HCT116 (cell line): ENCODE data around the gene NR6A1. TPM values are rescaled to one million over a fixed set of nuclear protein-coding genes. Genes with fewer than 3 reads are reported as not detected.

ENCODE experiments used
- ATAC-seq: fragments of 200-7000 bp; cut with Tn5 transposase; 2 replicates; pipeline ENCODE4 v1.9.1; 2020; ENCODE audit warnings: mild to moderate bottlenecking, moderate library complexity
- BruUV-seq: library from RNA; stranded (reverse); fragments of 400-500 nt; replicated peaks from 2 replicates; lab custom pipeline; 2021; lab: Mats Ljungman, UMichigan
- CTCF ChIA-PET: fragments of 300-600 bp; sonication (Branson Sonifier 250); formaldehyde crosslinking; loops from one replicate; lab custom pipeline; 2021; ENCODE audit warnings: antibody characterized with exemption; lab: Charles Lee
- POLR2A ChIA-PET: fragments of 300-600, 350-600 bp; sonication (Branson Sonifier 250); formaldehyde crosslinking; loops from one replicate; lab custom pipeline; 2021; ENCODE audit warnings: antibody characterized with exemption; lab: Charles Lee
- RAD21 ChIA-PET, 2 experiments: fragments of 300-600 bp; sonication (Branson Sonifier 250); formaldehyde crosslinking; loops; one replicate each; lab custom pipeline; 2023; ENCODE audit warnings: low total read pairs in 2 of 2; ENCODE audit not compliant: uncharacterized antibody in 2 of 2, unreplicated experiment in 2 of 2, low non-redundant PET in 1 of 2; lab: Charles Lee
- DNase-seq: peaks from one replicate; pipeline ENCODE4 v3.0.0-alpha.2; 2010; ENCODE audit warnings: low read depth, low spot score
- H2AFZ ChIP-seq: fragments of 200-600 bp; shearing (Covaris generic), sonication (generic); 2 replicates; pipeline ENCODE4 v1.6.1; 2017; ENCODE audit warnings: low read depth, mixed run types, mixed read lengths, antibody characterized with exemption, low read length; ENCODE audit not compliant: poor library complexity, severe bottlenecking
- H3K27ac ChIP-seq: 2 replicates; pipeline ENCODE4 v1.5.1; 2012; ENCODE audit warnings: low read depth, low read length
- H3K27me3 ChIP-seq: fragments of 200-600 bp; sonication (generic); 2 replicates; pipeline ENCODE4 v1.6.1; 2016; ENCODE audit warnings: mixed run types, low read length, mixed read lengths; ENCODE audit not compliant: insufficient read depth
- H3K36me3 ChIP-seq, 2 experiments: fragments of 200-500 bp in 1 of 2; fragments of 200-600 bp in 1 of 2; sonication (Bioruptor generic) in 1 of 2; sonication (generic) in 1 of 2; 2 replicates each; pipeline versions ENCODE4 v1.5.1 to v1.6.1; 2014 to 2016; ENCODE audit warnings: low read length in 2 of 2, inconsistent platforms in 1 of 2, mixed read lengths in 1 of 2, mixed run types in 1 of 2; ENCODE audit not compliant: insufficient read depth in 2 of 2, control insufficient read depth in 1 of 2
- H3K4me1 ChIP-seq, 2 experiments: fragments of 200-600 bp in 1 of 2; sonication (generic) in 1 of 2; 2 replicates each; pipeline versions ENCODE4 v1.5.1 to v1.6.1; 2012 to 2017; ENCODE audit warnings: low read length in 2 of 2, inconsistent platforms in 1 of 2, mild to moderate bottlenecking in 1 of 2, mixed read lengths in 1 of 2, mixed run types in 1 of 2, moderate library complexity in 1 of 2; ENCODE audit not compliant: insufficient read depth in 2 of 2, control insufficient read depth in 1 of 2
- H3K4me2 ChIP-seq: fragments of 200-600 bp; sonication (generic); 2 replicates; pipeline ENCODE4 v1.6.1; 2017; ENCODE audit warnings: mixed run types, low read length, mixed read lengths
- H3K4me3 ChIP-seq, 2 experiments: fragments of 200-600 bp in 1 of 2; sonication (generic) in 1 of 2; replicated peaks in 1 of 2; 2 replicates each; pipeline ENCODE4 v1.5.1; 2011 to 2016; ENCODE audit warnings: low read length in 2 of 2, control low read depth in 1 of 2, low read depth in 1 of 2, mild to moderate bottlenecking in 1 of 2, mixed read lengths in 1 of 2, mixed run types in 1 of 2
- H3K79me2 ChIP-seq: fragments of 200-600 bp; sonication (generic); 2 replicates; pipeline ENCODE4 v1.6.1; 2017; ENCODE audit warnings: mild to moderate bottlenecking, mixed run types, low read length, moderate library complexity, mixed read lengths; ENCODE audit not compliant: insufficient read depth
- H3K9ac ChIP-seq: fragments of 200-600 bp; sonication (generic); 2 replicates; pipeline ENCODE4 v1.6.1; 2016; ENCODE audit warnings: low read length, mixed read lengths
- H3K9me2 ChIP-seq: fragments of 200-600 bp; sonication (generic), shearing (Covaris generic); 2 replicates; pipeline ENCODE4 v1.6.1; 2017; ENCODE audit warnings: mixed run types, mild to moderate bottlenecking, moderate library complexity; ENCODE audit not compliant: insufficient read depth
- H3K9me3 ChIP-seq, 2 experiments: fragments of 200-500 bp in 1 of 2; fragments of 200-600 bp in 1 of 2; sonication (Bioruptor generic) in 1 of 2; sonication (generic) in 1 of 2; 2 replicates each; pipeline ENCODE4 v1.6.1; 2014 to 2017; ENCODE audit warnings: low read length in 2 of 2, mixed read lengths in 2 of 2, inconsistent platforms in 1 of 2, low read depth in 1 of 2, mild to moderate bottlenecking in 1 of 2, mixed run types in 1 of 2, moderate library complexity in 1 of 2; ENCODE audit not compliant: control insufficient read depth in 1 of 2, insufficient read depth in 1 of 2
- H4K20me1 ChIP-seq: fragments of 200-600 bp; sonication (generic), shearing (Covaris generic); 2 replicates; pipeline ENCODE4 v1.6.1; 2017; ENCODE audit warnings: mixed run types, mild to moderate bottlenecking, moderate library complexity; ENCODE audit not compliant: insufficient read depth
- CTCF ChIP-seq, 3 experiments: fragments of 200-600 bp in 1 of 3; sonication (generic) in 1 of 3; IDR thresholded peaks in 2 of 3; conservative IDR thresholded peaks in 1 of 3; 2 replicates each; pipeline ENCODE4 v1.5.1; 2012 to 2017; ENCODE audit warnings: low read depth in 2 of 3, low read length in 2 of 3, antibody characterized with exemption in 1 of 3, borderline replicate concordance in 1 of 3, control low read depth in 1 of 3, mild to moderate bottlenecking in 1 of 3, mixed read lengths in 1 of 3, mixed run types in 1 of 3, moderate library complexity in 1 of 3; ENCODE audit not compliant: insufficient read depth in 1 of 3
- EGR1 ChIP-seq: IDR thresholded peaks from 2 replicates; pipeline ENCODE4 v1.6.1; 2012; ENCODE audit warnings: low read depth
- EZH2 ChIP-seq: fragments of 200-600 bp; sonication (generic); IDR thresholded peaks from 2 replicates; pipeline ENCODE4 v1.6.1; 2017; ENCODE audit warnings: antibody characterized with exemption, mixed run types
- JUND ChIP-seq: IDR thresholded peaks from 2 replicates; pipeline ENCODE4 v1.6.1; 2012
- RAD21 ChIP-seq: IDR thresholded peaks from 2 replicates; pipeline ENCODE4 v1.6.1; 2012; ENCODE audit warnings: low read depth, mild to moderate bottlenecking
- SIN3A ChIP-seq: IDR thresholded peaks from 2 replicates; pipeline ENCODE4 v1.6.1; 2012; ENCODE audit warnings: low read depth
- SP1 ChIP-seq: IDR thresholded peaks from 2 replicates; pipeline ENCODE4 v1.6.1; 2012; ENCODE audit warnings: low read depth
- SRF ChIP-seq: IDR thresholded peaks from 2 replicates; pipeline ENCODE4 v1.6.1; 2012; ENCODE audit warnings: low read depth
- YY1 ChIP-seq: IDR thresholded peaks from 2 replicates; pipeline ENCODE4 v1.6.1; 2011; ENCODE audit warnings: low read length, low read depth, moderate library complexity, mild to moderate bottlenecking; ENCODE audit not compliant: insufficient replicate concordance; ENCODE audit errors: extremely low read depth
- ZNF274 ChIP-seq: fragments of 200-500 bp; sonication (Bioruptor generic); IDR thresholded peaks from 2 replicates; pipeline ENCODE4 v1.6.1; 2014; ENCODE audit warnings: mild to moderate bottlenecking, low read depth, low read length, inconsistent platforms
- intact Hi-C: fragments of 100-400 bp; cut with micrococcal nuclease; formaldehyde crosslinking; loops from 2 replicates; pipeline ENCODE4 v1.10.0; 2022
- total RNA-seq: library from RNA; stranded (reverse); gene quantifications from one replicate; pipeline ENCODE4 v1.2.1, GENCODE V29; 2021; ENCODE audit not compliant: unreplicated experiment

The NR6A1 gene
- total RNA-seq, 1 experiment from 2014 or later, result 9.9 TPM

GRCh38 chr9:124758691-124759090, 12.4 kb downstream of the NR6A1 start:
- ChIA-PET CTCF (interaction anchor here (1.9 kb wide), 1 partner anchor 141 kb away, joined by 5 read pairs; no protein-coding TSS in a partner anchor), RAD21 (no interaction called here), POLR2A (interaction anchor here (0.7 kb wide), 1 partner anchor 10 kb away, joined by 3 read pairs; no protein-coding TSS in a partner anchor)
- intact Hi-C loops, result no loop called here
- no peaks in the 10 kb centered on the region for H3K36me3 ChIP-seq
- DNase-seq (no peak), ATAC-seq (no peak)
- peaks cover 94% of the 10 kb centered on the region for H3K79me2 ChIP-seq
- TF ChIP-seq ZNF274, result no peak
- TF ChIP-seq SIN3A, result no peak
- no peak for TF ChIP-seq SP1
- TF ChIP-seq YY1, result no peak
- TF ChIP-seq EGR1, result no peak
- no peak for TF ChIP-seq JUND
- no peak for TF ChIP-seq EZH2
- no peak for TF ChIP-seq CTCF (IDR thresholded peaks at IDR 0.05 in 2 of 3, conservative IDR thresholded peaks at IDR 0.05 in 1 of 3; ENCODE audit: borderline replicate concordance in 1 of 3, insufficient read depth in 1 of 3, low read depth in 2 of 3, low read length in 2 of 3)
- TF ChIP-seq SRF, result no peak
- TF ChIP-seq RAD21, result no peak
- peaks cover 10 to 29% of the 10 kb centered on the region in 2 experiments for H3K4me1 ChIP-seq
- H3K9me3 ChIP-seq, result no peaks in the 10 kb centered on the region
- no TSS peak for BruUV-seq
- peaks cover 18% of the 10 kb centered on the region; the same call in 1 of the 2 replicates for H4K20me1 ChIP-seq
- no peak overlapping the region for H3K27ac ChIP-seq
- no peak overlapping the region for H3K9ac ChIP-seq
- H3K27me3 ChIP-seq, result no peaks in the 10 kb centered on the region
- no peak overlapping the region for H2AFZ ChIP-seq
- no peak overlapping the region for H3K4me3 ChIP-seq
- no peaks in the 10 kb centered on the region for H3K9me2 ChIP-seq
- no peak overlapping the region; the same call in 1 of the 2 replicates for H3K4me2 ChIP-seq
